SK-N-MC (cell line): ENCODE measurements around the gene IL6ST.

Experiments used
- EZH2 ChIP-seq: fragments of 200-600 bp; sonication (generic); IDR thresholded peaks from one replicate; pipeline ENCODE4 v1.6.1; 2017; ENCODE audit warnings: antibody characterized with exemption
- POLR2AphosphoS5 ChIP-seq: IDR thresholded peaks from 2 replicates; pipeline ENCODE4 v1.6.1; 2012; ENCODE audit warnings: mild to moderate bottlenecking, low read depth, low read length, borderline replicate concordance

DNA sequence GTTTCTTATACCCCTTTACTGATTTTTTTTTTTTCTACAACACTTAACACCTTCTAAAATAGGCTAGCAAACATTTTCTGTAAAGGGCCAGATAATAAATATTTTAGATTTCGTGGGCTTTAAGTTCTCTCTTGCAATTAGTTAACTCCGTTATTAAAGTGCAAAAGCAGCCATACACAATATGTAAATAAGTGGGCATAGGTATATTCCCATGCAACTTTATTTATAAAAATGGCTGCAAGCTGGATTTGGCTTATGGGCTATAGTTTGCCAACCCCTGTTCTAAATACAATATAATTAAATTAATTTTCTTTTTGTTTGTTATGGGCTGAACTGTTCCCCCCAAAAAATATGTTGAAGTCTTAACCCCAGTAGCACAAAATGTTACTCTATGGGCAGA lies 10.8 kb downstream of the IL6ST start:
- TF ChIP-seq EZH2, result no peak
- TF ChIP-seq POLR2AphosphoS5, result no peak
